Gastrocnemius medialis (tissue), 4 donors: Measurements from ENCODE around the gene PPP1R9B. TPM values are rescaled to one million over a fixed set of nuclear protein-coding genes. Genes with fewer than 3 reads are reported as not detected.

Experiments
- ATAC-seq, 2 donors: fragments of 150-250 bp; one replicate each; pipeline ENCODE4 v1.9.1; 2016
- DNase-seq, 2 donors: peaks; one replicate each; pipeline ENCODE4 v3.0.0-alpha.2; 2019
- H3K27ac ChIP-seq, 4 donors: fragments of 200-600 bp; sonication (generic); 1 replicate in 1 of 4; 2 replicates in 3 of 4; pipeline ENCODE4 v1.5.1; 2016 to 2018; ENCODE audit warnings: mild to moderate bottlenecking in 2 of 4, moderate library complexity in 1 of 4
- H3K27me3 ChIP-seq, 3 donors: fragments of 200-600 bp; sonication (generic) in 2 of 3; 1 replicate in 1 of 3; 2 replicates in 2 of 3; pipeline versions ENCODE4 v1.5.1 to v1.6.0; 2016 to 2019; ENCODE audit warnings: mild to moderate bottlenecking in 1 of 3, moderate library complexity in 1 of 3
- H3K36me3 ChIP-seq, 2 donors: fragments of 200-600 bp; sonication (generic) in 1 of 2; one replicate each; pipeline ENCODE4 v1.5.1; 2017 to 2018
- H3K4me1 ChIP-seq, 2 donors: fragments of 200-600 bp; sonication (generic) in 1 of 2; one replicate each; pipeline ENCODE4 v1.5.1; 2016 to 2017; ENCODE audit warnings: mild to moderate bottlenecking in 2 of 2
- H3K4me3 ChIP-seq, 4 donors: fragments of 200-600 bp; sonication (generic) in 3 of 4; 1 replicate in 1 of 4; 2 replicates in 3 of 4; pipeline ENCODE4 v1.5.1; 2016 to 2019; ENCODE audit warnings: mild to moderate bottlenecking in 2 of 4
- H3K9me3 ChIP-seq, 3 donors: fragments of 200-600 bp; sonication (generic) in 2 of 3; 1 replicate in 1 of 3; 2 replicates in 2 of 3; pipeline ENCODE4 v1.5.1; 2016 to 2019
- POLR2A ChIP-seq, 2 donors: fragments of 450-650 bp; IDR thresholded peaks; one replicate each; pipeline ENCODE4 v1.6.1; 2017; ENCODE audit warnings: antibody characterized with exemption in 2 of 2, mild to moderate bottlenecking in 2 of 2, moderate library complexity in 2 of 2
- in situ Hi-C, 4 donors: fragments of 200-750 bp; cut with MboI; loops; one replicate each; pipeline versions ENCODE4 v1.15.0 to v1.8.0; 2017; ENCODE audit warnings: low sequenced_read_pairs in 4 of 4
- intact Hi-C: fragments of 100-400 bp; cut with DNase I; formaldehyde crosslinking; loops from one replicate; pipeline ENCODE4 v1.15.1; 2023; ENCODE audit warnings: low total_unique reads
- total RNA-seq, 4 donors: library from RNA; depleted of rRNA; stranded (reverse); fragments of >200 nt; gene quantifications; one replicate each; pipeline versions ENCODE4 v1.1.0 to v1.2.3, GENCODE V29; 2016
- TF ChIP-seq, protein P1 (sequence below), 5 experiments: fragments of 450-650 bp in 3 of 5; fragments of 200-600 bp in 2 of 5; sonication (generic) in 2 of 5; IDR thresholded peaks in 4 of 5; conservative IDR thresholded peaks in 1 of 5; 1 replicate in 4 of 5; 2 replicates in 1 of 5; pipeline ENCODE4 v1.5.1; 2016 to 2019; ENCODE audit warnings: antibody characterized with exemption in 5 of 5, mild to moderate bottlenecking in 3 of 5, moderate library complexity in 3 of 5

Gene PPP1R9B
- total RNA-seq, 4 donors from 2014 or later = 4.7 to 18.8 (median 11.0) TPM

DNA sequence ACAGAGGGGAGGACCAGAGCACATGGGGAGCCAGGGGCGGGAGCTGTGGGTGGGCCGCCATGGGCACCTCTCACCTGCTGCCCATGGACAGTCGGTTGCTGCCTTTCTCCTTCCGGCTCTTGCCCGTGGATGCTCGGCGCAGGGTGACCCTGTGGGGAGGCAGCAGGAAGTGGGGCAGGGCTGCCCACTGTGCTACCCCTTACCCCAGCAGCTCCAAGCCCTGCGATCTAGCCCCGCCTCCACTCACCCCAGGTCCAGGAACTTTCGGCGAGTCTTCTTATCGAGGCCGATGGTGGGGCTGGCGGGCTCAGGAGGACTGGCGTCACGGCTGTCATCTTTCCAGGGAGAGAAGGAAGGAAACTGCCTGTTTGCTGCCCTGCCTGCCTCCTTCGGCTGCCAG lies 34.7 kb downstream of the PPP1R9B start:
- Histone ChIP-seq H3K9me3 (no peaks in the 10 kb centered on the region), H3K36me3 (no peaks in the 10 kb centered on the region), H3K27ac (no peak overlapping the region), H3K27me3 (no peaks in the 10 kb centered on the region), H3K4me3 (no peak overlapping the region), H3K4me1 (peaks cover 25 to 47% of the 10 kb centered on the region in 2 donors)
- no peak for ATAC-seq
- in situ Hi-C loops = no loop called here
- no peak for DNase-seq
- intact Hi-C loops = no loop called here
- TF ChIP-seq, protein P1, sequence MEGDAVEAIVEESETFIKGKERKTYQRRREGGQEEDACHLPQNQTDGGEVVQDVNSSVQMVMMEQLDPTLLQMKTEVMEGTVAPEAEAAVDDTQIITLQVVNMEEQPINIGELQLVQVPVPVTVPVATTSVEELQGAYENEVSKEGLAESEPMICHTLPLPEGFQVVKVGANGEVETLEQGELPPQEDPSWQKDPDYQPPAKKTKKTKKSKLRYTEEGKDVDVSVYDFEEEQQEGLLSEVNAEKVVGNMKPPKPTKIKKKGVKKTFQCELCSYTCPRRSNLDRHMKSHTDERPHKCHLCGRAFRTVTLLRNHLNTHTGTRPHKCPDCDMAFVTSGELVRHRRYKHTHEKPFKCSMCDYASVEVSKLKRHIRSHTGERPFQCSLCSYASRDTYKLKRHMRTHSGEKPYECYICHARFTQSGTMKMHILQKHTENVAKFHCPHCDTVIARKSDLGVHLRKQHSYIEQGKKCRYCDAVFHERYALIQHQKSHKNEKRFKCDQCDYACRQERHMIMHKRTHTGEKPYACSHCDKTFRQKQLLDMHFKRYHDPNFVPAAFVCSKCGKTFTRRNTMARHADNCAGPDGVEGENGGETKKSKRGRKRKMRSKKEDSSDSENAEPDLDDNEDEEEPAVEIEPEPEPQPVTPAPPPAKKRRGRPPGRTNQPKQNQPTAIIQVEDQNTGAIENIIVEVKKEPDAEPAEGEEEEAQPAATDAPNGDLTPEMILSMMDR (IDR thresholded peaks at IDR 0.05 in 4 of 5, conservative IDR thresholded peaks at IDR 0.05 in 1 of 5) = no peak
- no peak for TF ChIP-seq POLR2A (IDR thresholded peaks at IDR 0.05)

DNA sequence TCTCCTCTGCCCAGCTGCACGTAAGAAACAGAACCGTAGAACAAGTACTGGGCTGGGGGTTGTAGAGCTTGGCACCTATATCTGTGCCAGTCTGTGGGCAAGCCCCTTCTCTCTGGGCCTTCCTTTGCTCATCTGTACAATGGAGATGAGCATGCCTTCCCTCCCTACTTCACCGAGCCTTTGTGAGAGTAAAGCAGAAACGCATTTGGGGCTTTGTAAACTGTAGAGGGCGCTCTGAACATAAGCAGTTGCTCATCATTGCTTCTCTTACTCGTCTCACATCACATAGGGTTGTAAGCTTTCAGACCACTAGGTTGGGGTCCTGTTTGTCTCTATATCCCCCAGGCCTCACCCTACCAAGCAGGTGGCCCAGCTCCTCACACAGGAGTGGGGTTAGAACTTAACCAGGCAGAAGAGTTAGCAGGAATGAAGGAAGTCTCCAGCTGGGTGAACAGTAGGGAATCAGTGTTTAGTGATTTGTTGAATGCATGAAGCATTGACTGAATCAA lies 35.6 kb downstream of the PPP1R9B start:
- intact Hi-C loops = loop anchor here (5.0 kb wide), 1 partner anchor 32 kb away; no protein-coding TSS in a partner anchor

DNA sequence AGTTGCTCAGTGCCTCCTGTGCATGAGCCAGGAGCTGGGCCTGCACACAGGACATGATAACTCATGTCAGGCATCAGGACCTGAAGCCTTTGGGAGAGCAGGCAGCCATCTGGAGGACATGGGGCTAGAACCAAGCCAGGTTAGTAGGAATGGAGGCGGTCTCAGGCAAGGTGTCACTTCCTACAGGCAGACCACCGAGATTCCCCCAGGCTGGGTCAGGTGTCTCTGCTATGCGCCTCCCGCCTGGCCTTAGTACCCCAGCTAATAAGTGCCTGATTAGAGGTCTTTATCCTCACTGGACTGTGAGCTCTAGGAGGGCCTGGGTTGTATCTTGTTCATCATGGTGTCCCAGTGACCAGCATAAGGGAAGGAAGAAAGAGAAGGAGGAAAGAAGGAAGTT lies 36.1 kb downstream of the PPP1R9B start:
- H3K27ac ChIP-seq = peak overlapping the region in 2 of 4 donors; percentile 98 to 99
- H3K9me3 ChIP-seq = no peaks in the 10 kb centered on the region
- in situ Hi-C loops = no loop called here
- no peak overlapping the region for H3K4me3 ChIP-seq
- ATAC-seq (no peak), DNase-seq (no peak)
- peaks cover 30 to 53% of the 10 kb centered on the region in 2 donors for H3K4me1 ChIP-seq
- peaks cover 0 to 9% of the 10 kb centered on the region in 2 donors for H3K36me3 ChIP-seq
- intact Hi-C loops = loop anchor here (5.0 kb wide), 1 partner anchor 33 kb away; no protein-coding TSS in a partner anchor
- TF ChIP-seq, protein P1 (IDR thresholded peaks at IDR 0.05 in 4 of 5, conservative IDR thresholded peaks at IDR 0.05 in 1 of 5) = no peak
- TF ChIP-seq POLR2A (IDR thresholded peaks at IDR 0.05) = no peak
- H3K27me3 ChIP-seq = no peaks in the 10 kb centered on the region

More for the DNA sequence above, 35.6 kb downstream of the PPP1R9B start:
- H3K4me1 ChIP-seq = peaks cover 30 to 53% of the 10 kb centered on the region in 2 donors
- no peaks in the 10 kb centered on the region for H3K9me3 ChIP-seq
- peaks cover 0 to 4% of the 10 kb centered on the region in 2 donors for H3K36me3 ChIP-seq
- TF ChIP-seq, protein P1 (IDR thresholded peaks at IDR 0.05 in 4 of 5, conservative IDR thresholded peaks at IDR 0.05 in 1 of 5) = peak; percentile 31 to 61 (median 42)
- no peak for TF ChIP-seq POLR2A (IDR thresholded peaks at IDR 0.05)
- H3K27ac ChIP-seq = peak overlapping the region in 1 of 4 donors; percentile 99
- in situ Hi-C loops = no loop called here
- H3K4me3 ChIP-seq = no peak overlapping the region
- ATAC-seq (no peak), DNase-seq (no peak)
- no peaks in the 10 kb centered on the region for H3K27me3 ChIP-seq

DNA sequence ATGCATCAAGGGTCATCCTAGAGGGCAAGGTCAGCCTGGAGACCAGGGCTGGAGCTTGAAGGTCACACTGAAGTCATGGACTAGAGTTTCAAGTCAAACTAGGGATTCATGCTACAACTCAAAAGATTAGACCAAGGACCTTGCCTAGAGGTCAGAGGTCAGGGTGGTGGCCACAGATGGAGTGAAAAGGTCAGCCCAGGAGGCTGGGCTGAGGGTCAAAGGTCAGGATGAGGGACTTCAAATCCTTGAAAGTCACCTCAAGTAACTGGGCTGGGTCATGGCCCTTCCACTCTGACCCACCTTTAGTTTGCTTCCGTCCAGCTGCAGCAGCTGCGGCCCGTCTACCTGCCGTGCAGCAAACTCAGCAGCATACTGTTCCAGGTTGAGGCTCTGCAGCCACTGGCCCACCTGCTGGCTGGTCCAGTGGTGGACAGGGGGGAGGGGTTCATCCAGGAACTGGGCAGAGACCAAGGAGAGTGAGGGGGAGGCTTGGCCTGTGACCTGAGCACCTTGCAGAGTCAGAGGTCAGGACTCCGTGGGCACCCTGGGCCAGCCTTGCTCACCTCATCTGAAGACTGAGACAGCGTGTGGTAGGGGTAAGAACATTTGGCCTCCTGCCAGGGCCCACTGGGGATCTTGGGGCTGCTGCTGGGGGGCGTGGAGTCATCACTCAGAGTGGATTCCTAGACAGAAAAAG lies 36.7 kb downstream of the PPP1R9B start:
- intact Hi-C loops (loop anchor here (2.0 to 5.0 kb wide), 2 partner anchors 19 to 34 kb away; no protein-coding TSS in a partner anchor), in situ Hi-C loops (no loop called here)
- no peak for ATAC-seq
- Histone ChIP-seq H3K4me3 (no peak overlapping the region), H3K9me3 (no peaks in the 10 kb centered on the region), H3K4me1 (peaks cover 30 to 53% of the 10 kb centered on the region in 2 donors), H3K36me3 (peaks cover 0 to 15% of the 10 kb centered on the region in 2 donors), H3K27me3 (no peaks in the 10 kb centered on the region), H3K27ac (peak overlapping the region; percentile 98 to 100 (median 98))
- DNase-seq = no peak
- TF ChIP-seq, protein P1 (IDR thresholded peaks at IDR 0.05 in 4 of 5, conservative IDR thresholded peaks at IDR 0.05 in 1 of 5) = no peak
- TF ChIP-seq POLR2A (IDR thresholded peaks at IDR 0.05) = no peak
